NT2/D1 (cell line): Measurements from ENCODE around the gene BCAS3.

Experiments used
- YY1 ChIP-seq: IDR thresholded peaks from 2 replicates; pipeline ENCODE4 v1.6.1; 2011; ENCODE audit not compliant: insufficient read length, insufficient read depth
- ZNF274 ChIP-seq: IDR thresholded peaks from 2 replicates; pipeline ENCODE4 v1.6.1; 2011; ENCODE audit warnings: mild to moderate bottlenecking, low read depth, low read length

GRCh38 chr17:61143026-61143425, 465.4 kb downstream of the BCAS3 start:
- TF ChIP-seq ZNF274: no peak
- no peak for TF ChIP-seq YY1
